ENCODE data around the gene ILKAP. TPM values are rescaled to one million over a fixed set of nuclear protein-coding genes. Genes with fewer than 3 reads are reported as not detected.
A peak's percentile ranks its signal among the peaks of the same experiment; 100 is the strongest.

ILKAP gene
- polyA plus RNA-seq, 1 experiment: 31.1 TPM

GRCh38 chr2:238235856-238236255, 32.4 kb upstream of the ILKAP start:
- ChIA-PET POLR2A (no interaction called here), CTCF (interaction anchor here (1.2 kb wide), 1 partner anchor 21 kb away, joined by 3 read pairs; no protein-coding TSS in a partner anchor)

DNA sequence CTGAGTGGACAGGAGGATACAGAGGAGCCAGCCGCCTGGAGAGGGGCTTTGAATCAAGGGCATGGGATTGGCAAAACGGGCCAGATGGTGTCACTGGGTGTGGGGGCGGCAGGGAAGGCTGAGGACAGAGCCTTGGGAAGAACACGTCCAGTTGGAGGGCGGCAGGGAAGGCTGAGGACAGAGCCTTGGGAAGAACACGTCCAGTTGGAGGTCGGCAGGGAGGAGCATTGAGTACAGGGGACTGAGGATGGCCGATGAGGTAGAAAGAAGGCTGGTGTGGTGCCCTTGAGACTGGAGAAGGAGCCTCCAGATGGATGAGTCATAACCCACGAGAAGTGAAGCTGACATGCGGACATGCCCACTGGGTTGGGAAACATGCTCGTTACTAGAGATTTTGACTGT, 31.8 kb upstream of the ILKAP start:
- Histone ChIP-seq H3K36me3 (ENCODE audit: control insufficient read depth, insufficient read depth, low read length) (no peaks in the 10 kb centered on the region), H3K27me3 (ENCODE audit: control insufficient read depth, insufficient read depth, low read length) (peaks cover 17% of the 10 kb centered on the region), H3K4me3 (ENCODE audit: low read depth, low read length) (no peak overlapping the region)
- TF ChIP-seq, protein P1, sequence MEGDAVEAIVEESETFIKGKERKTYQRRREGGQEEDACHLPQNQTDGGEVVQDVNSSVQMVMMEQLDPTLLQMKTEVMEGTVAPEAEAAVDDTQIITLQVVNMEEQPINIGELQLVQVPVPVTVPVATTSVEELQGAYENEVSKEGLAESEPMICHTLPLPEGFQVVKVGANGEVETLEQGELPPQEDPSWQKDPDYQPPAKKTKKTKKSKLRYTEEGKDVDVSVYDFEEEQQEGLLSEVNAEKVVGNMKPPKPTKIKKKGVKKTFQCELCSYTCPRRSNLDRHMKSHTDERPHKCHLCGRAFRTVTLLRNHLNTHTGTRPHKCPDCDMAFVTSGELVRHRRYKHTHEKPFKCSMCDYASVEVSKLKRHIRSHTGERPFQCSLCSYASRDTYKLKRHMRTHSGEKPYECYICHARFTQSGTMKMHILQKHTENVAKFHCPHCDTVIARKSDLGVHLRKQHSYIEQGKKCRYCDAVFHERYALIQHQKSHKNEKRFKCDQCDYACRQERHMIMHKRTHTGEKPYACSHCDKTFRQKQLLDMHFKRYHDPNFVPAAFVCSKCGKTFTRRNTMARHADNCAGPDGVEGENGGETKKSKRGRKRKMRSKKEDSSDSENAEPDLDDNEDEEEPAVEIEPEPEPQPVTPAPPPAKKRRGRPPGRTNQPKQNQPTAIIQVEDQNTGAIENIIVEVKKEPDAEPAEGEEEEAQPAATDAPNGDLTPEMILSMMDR (IDR thresholded peaks at IDR 0.05; ENCODE audit: insufficient read depth, low read depth, low read length): no peak
- POLR2A ChIA-PET: no interaction called here
- CTCF ChIA-PET: no interaction called here
- DNase-seq (ENCODE audit: low read depth): no peak

More at GRCh38 chr2:238235856-238236255, 32.4 kb upstream of the ILKAP start:
- Histone ChIP-seq H3K4me3 (ENCODE audit: low read depth, low read length) (no peak overlapping the region), H3K36me3 (ENCODE audit: control insufficient read depth, insufficient read depth, low read length) (no peaks in the 10 kb centered on the region), H3K27me3 (ENCODE audit: control insufficient read depth, insufficient read depth, low read length) (peaks cover 15% of the 10 kb centered on the region)
- TF ChIP-seq, protein P1 (IDR thresholded peaks at IDR 0.05; ENCODE audit: insufficient read depth, low read depth, low read length): no peak
- DNase-seq (ENCODE audit: low read depth): no peak

GRCh38 chr2:238233625-238234024, 30.1 kb upstream of the ILKAP start:
- POLR2A ChIA-PET: no interaction called here
- H3K36me3 ChIP-seq (ENCODE audit: control insufficient read depth, insufficient read depth, low read length): no peaks in the 10 kb centered on the region
- DNase-seq (ENCODE audit: low read depth): no peak
- TF ChIP-seq, protein P1 (IDR thresholded peaks at IDR 0.05; ENCODE audit: insufficient read depth, low read depth, low read length): no peak
- CTCF ChIA-PET: interaction anchor here (0.7 kb wide), 1 partner anchor 22 kb away, joined by 3 read pairs; no protein-coding TSS in a partner anchor
- peaks cover 23% of the 10 kb centered on the region for H3K27me3 ChIP-seq (ENCODE audit: control insufficient read depth, insufficient read depth, low read length)
- no peak overlapping the region for H3K4me3 ChIP-seq (ENCODE audit: low read depth, low read length)

DNA sequence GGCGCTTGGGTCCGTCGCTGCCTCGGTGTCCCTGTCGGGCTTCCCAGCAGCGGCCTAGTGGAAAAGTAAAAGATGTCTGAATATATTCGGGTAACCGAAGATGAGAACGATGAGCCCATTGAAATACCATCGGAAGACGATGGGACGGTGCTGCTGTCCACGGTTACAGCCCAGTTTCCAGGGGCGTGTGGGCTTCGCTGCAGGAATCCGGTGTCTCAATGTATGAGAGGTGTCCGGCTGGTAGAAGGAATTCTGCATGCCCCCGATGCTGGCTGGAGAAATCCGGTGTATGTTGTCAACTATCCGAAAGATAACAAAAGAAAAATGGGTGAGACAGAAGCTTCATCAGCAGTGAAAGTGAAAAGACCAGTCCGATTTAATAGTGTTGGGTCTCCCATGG, 28.3 kb upstream of the ILKAP start:
- no peak for DNase-seq (ENCODE audit: low read depth)

DNA sequence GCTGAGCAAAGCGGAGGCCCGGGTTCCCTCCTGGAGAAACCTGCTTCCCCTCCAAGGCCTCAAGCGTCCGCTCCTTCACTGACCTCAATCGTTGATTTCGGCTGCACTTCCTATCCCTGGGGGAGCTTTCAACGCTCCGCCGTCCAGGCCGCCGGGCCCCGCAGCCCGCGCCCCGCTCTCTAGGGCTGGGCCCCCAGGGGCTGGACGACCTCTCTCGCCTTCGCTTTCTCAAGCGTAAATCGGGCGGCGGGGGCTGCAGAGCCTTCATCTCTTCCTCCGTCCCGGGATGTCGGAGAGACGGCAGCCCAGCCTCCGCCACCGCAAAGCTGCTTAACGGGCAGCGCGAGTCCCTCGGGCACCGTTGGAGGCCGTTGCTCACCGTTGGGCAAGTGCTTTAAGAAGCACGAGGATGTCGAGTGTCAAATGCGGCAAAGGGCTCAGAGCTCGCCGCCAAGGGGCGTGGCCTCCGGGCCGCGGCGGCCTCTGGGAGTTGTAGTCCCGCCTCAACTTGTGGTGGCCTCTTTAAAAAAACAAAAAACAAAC, 27.8 kb upstream of the ILKAP start:
- peak overlapping the region; percentile 42 for H3K4me3 ChIP-seq (ENCODE audit: low read depth, low read length)
- ChIA-PET CTCF (interaction anchor here (0.6 to 1.4 kb wide), 3 partner anchors 16 to 24 kb away, joined by 3 to 5 read pairs (median 3); no protein-coding TSS in a partner anchor), POLR2A (no interaction called here)
- DNase-seq (ENCODE audit: low read depth): no peak
- H3K36me3 ChIP-seq (ENCODE audit: control insufficient read depth, insufficient read depth, low read length): no peaks in the 10 kb centered on the region
- peaks cover 16% of the 10 kb centered on the region for H3K27me3 ChIP-seq (ENCODE audit: control insufficient read depth, insufficient read depth, low read length)
- TF ChIP-seq, protein P1 (IDR thresholded peaks at IDR 0.05; ENCODE audit: insufficient read depth, low read depth, low read length): no peak

More for the DNA sequence above, 28.3 kb upstream of the ILKAP start:
- TF ChIP-seq, protein P1 (IDR thresholded peaks at IDR 0.05; ENCODE audit: insufficient read depth, low read depth, low read length): no peak
- H3K27me3 ChIP-seq (ENCODE audit: control insufficient read depth, insufficient read depth, low read length): peaks cover 17% of the 10 kb centered on the region
- POLR2A ChIA-PET: no interaction called here
- no peak overlapping the region; the same call in 1 of the 2 replicates for H3K4me3 ChIP-seq (ENCODE audit: low read depth, low read length)
- CTCF ChIA-PET: interaction anchor here (0.7 to 1.4 kb wide), 2 partner anchors 15 to 24 kb away, joined by 3 to 5 read pairs; no protein-coding TSS in a partner anchor
- no peaks in the 10 kb centered on the region for H3K36me3 ChIP-seq (ENCODE audit: control insufficient read depth, insufficient read depth, low read length)
